NOMO-1 treated with dmso at 0.1 percent for 144 hours (cell line): ENCODE measurements around the gene EXOC8.

ENCODE experiments used
- DNase-seq: peaks from one replicate; lab custom pipeline; 2025; ENCODE audit not compliant: unreplicated experiment; lab: John Stamatoyannopoulos, UW

EXOC8 gene

DNA sequence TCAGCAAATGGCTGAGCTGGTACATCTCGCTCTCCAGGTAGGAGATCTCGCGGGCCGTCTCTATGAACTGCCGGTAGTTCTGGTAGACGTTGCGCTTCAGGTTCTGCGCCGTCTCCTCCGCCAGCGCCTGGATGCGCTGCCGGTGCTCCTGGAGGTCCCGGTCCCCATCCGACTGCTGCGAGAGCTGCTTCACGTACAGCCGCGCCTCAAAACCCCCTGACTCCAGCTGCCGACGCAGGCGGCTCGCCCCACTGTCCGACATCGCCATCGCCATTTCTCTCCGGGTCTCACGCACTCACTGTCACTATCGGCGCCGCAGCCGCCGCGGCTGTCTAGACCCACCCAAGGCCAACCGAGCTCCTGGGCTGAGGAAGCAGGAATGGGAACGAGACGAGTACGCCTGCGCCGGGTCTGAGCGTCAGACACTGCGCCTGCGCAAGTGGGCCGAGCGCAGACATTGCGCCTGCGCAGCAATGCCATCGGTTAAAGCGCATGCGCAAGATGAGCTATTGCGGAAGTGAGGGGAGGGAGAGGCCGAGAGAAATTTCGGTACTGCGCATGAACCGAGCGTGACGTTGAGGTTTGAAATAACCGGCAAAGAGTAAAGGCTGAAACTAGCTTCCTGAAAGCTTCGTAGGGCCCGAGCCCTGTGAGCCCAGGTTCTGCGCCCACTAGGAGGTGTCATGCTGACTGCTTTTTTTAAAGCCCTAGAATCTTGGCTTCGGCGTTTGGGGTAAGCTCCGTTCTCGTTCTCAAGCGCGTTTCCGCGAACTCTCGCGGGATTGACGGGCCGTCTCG is at the start of gene EXOC8:
Gene EXOC8, minus strand, starts transcription at position 381 of the 798 bp plus-strand sequence. Its CDS starts 107 bp downstream, at position 274.
- DNase-seq, result peak; percentile 93

GRCh38 chr1:231386466-231386865 is 48.8 kb upstream of the EXOC8 start:
- no peak for DNase-seq

DNA sequence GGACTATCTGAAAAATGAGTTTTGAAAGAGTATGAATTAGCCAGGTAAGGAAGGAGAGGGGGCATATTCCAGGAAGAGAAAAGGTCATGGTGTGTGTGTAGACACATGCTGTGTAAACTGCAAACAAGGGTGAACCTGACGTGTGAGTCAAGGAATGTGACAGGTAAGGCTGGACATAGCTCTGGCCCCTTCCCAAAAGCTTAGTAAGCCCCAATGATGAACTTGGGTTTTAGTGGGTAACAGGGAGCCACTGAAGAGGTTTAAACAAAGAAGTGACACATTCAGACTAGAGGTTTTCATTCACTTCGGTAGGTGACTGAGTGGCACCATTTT is 47.7 kb upstream of the EXOC8 start:
- no peak for DNase-seq

DNA sequence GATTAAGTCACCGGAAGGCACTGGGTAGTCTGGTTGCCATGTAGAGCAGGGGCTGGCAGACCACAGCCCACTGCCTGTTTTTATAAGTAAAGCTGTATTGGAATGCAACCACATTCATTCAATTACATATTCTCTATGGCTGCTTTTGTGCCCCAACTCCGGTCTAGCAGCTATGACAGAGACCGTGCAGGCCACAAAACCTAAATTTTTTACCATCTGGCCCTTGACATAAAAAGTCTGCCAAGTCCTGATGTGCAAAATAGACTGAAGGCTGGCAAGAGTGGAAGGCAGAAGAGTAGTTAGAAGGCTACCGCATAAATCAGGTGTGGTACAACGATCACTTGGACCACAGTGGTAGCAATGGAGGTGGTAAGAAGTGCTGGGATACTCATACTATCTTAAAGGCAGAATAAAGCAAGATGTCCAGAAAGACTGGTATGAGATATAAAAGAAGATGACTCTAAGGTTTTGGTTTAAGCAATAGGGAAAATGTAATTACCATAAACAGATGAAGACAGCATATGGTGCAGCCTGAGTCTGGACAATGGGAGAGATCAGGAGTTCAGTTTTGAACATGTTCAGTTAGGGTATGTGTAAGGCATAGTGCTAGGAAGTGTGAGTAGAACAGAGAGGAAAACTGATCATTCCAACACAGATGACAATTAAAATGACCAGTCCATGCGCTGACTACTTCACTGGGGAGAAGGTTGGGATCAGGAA is 47.2 kb upstream of the EXOC8 start:
- no peak for DNase-seq

DNA sequence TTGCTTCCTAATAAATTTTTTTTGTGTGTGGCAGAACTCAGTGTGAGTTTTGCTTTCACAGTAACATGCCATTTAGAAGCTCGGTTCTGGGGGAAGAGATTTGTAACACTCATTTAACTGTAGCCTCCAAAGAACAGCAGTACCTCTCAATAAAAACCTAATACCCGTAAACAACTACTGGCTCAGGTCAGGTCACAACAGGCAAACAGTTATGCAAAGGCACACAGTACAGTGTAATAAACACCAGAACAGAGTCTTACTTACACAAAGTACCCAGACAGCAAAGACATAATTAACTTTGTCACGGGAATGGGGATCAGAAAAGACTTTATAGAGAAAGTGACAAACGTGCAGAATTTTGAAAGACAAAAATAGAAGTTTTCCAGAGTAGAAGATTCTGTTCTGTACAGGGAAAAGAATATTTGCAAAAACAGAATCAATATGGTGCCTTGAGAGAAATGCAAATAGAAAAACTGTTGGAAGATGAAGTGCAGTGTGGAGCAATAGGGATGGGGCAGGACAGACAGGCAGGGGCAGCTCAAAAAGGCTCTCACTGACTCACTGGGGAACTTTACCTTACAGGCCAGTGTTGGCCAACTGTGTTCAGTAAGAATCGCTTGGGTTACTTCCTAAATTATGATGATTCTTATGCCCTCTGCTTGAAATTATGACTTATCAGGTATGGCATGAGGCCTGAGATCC is 45.7 kb upstream of the EXOC8 start:
- DNase-seq, result peak; percentile 41

GRCh38 chr1:231382426-231382825 is 44.8 kb upstream of the EXOC8 start:
- no peak for DNase-seq

DNA sequence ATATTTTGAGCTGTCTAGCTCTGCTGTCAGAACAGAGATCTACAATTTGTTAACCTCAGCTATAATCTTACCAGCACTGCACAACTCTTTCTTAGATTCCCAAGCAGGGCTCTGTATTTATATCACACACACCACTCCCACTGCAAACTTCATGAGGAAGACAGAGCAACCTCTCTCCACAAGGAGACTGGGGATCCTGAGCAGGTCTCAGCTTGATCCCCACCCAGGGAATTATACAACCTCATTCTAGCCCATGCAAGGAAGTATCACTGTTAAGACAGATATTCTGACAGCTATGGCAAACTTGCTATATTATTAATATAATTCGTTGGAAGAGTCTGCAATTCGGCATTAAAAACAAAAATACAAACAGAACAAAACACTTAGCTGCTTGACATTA is 44.1 kb upstream of the EXOC8 start:
- no peak for DNase-seq

DNA sequence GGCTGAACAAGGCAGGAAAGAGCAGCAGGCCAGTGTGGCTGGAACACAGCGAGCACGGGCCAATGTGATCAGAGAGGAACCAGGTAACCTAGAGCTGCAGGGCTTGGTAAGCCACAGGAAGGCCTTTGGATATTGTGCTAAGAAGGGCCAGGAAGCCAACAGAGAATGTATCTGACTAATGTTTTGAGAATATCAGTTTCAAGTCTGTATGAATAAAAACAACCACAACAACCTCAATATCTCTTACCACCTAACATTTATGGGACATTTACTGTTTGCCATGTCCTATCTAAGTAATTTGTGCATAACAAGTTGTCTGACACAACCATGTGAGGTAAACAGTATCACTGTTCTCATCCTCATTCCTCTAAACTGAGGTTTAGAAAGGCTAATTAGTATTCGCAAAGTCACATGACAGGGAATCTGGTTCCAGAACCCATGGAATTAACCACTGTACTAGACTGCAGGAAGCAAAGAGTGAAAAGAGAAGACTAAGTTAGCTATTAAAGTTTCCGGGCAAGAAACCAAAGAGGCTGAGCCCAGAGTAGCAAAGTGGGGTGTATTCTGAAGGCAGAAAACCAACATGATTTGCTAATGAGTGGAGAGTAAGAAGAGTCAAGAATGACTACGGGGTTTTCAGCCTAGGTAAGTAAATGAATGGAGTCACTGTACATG is 39.4 kb upstream of the EXOC8 start:
- no peak for DNase-seq

DNA sequence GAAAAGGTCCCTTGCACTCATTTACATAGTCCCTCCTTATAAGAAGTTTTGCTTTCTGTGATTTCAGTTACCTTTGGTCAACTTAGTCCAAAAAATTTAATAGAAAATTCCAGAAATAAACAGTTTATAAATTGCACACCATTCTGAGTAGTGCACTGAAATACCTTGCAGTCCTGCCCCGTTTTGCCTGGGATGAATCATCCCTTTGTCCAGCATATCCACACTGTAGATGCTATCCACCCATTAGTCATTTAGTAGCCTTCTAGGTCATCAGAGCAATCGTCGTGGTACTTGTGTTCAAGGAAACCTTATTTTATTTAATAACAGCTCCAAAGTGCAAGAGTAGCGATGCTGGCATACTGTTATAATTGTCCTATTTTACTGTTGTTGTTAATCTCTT is 38.4 kb upstream of the EXOC8 start:
- DNase-seq, result no peak

GRCh38 chr1:231374394-231374793 is 36.7 kb upstream of the EXOC8 start:
- no peak for DNase-seq

DNA sequence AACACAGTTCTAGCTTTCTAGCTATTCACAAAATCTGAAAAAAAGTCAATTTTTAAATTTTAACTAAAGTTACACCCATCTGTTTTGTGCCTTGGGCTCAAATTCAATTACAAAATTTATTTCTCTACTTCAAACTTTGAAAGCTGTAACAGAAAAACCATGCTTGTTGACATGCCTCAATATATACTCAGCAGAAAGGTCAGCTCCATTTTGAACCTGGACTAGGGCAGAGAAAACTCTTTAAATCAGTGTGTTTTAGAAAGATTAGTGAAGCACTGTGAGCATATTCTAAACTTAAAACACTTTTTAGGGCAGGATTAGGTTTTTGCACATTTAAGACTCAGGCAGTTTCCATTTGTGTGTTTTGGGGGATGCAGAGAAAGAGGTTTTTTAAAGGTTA is 34.8 kb upstream of the EXOC8 start:
- no peak for DNase-seq

GRCh38 chr1:231369282-231369681 is 31.6 kb upstream of the EXOC8 start:
- no peak for DNase-seq

- DNase-seq, result no peak
Observed at GRCh38 chr1:231364192-231364591, 26.5 kb upstream of the EXOC8 start.

DNA sequence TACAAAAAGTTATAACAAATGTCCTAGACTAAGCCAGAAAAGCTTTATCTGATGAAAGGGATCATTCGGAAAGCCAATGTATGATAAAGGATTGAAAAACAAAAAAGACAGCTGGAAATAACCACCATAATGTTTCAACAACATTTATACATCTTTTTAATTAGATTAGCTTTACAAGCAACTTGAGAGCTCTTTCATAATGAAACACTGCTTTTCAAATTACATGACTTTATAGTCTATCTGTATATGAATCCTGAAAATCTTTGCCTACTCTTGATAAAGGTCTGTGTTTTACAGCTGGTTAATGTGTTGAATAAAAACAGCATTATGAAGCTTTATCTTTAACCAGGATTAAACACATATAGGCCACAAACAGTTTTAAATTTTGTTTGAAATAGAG is 26.0 kb upstream of the EXOC8 start:
- no peak for DNase-seq

- no peak for DNase-seq
Observed at GRCh38 chr1:231362325-231362724, 24.7 kb upstream of the EXOC8 start.

DNA sequence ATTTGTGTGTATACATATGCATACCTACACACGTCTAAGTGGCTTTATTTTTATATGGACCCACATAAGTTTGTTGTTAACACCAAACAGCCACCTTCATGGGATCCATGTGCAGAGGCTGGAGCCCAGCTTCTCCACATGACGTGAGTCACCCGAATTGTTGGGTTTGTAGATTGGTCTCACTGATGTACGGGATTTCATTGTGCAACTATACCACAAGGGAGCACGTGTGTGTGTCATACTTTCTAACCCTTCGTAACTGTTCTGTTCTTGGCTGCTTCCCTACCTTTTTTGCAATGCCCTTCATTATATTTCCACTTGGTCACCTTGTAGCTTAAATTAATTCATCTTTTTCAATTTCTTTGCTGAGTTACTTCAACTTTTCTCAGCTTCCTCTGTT is 21.5 kb upstream of the EXOC8 start:
- DNase-seq, result peak; percentile 63

GRCh38 chr1:231357831-231358354 is 20.2 kb upstream of the EXOC8 start:
- peak; percentile 52 for DNase-seq

- no peak for DNase-seq
Observed at GRCh38 chr1:231357187-231357772, 19.6 kb upstream of the EXOC8 start.

DNA sequence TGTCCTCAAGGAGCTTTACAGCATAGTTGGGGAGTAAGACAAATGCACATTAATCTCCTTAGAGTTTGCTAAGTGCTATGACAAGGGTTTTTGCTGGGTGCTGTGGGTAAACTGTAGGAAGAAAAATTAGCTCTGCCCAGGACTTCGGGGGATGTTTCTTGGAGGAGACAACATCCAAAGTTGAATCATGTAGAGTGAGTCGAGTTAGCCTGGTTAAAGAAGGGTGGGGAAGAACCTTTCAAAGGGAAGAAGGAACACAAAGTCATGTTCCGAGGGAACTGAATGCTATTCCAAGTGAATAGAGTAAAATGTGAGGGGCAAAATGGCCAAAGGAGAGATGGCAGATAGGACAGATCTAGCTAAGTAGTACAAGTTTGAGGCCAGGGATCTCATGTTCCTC is 17.5 kb upstream of the EXOC8 start:
- DNase-seq, result no peak

GRCh38 chr1:231354330-231355020 is 16.8 kb upstream of the EXOC8 start:
- no peak for DNase-seq
